DMS79 treated with DMSO at 0.1 percent for 48 hours (cell line): ENCODE results near the gene FASN.

Experiments
- DNase-seq: peaks from one replicate; lab custom pipeline; 2025; lab: John Stamatoyannopoulos, UW

Gene FASN

DNA sequence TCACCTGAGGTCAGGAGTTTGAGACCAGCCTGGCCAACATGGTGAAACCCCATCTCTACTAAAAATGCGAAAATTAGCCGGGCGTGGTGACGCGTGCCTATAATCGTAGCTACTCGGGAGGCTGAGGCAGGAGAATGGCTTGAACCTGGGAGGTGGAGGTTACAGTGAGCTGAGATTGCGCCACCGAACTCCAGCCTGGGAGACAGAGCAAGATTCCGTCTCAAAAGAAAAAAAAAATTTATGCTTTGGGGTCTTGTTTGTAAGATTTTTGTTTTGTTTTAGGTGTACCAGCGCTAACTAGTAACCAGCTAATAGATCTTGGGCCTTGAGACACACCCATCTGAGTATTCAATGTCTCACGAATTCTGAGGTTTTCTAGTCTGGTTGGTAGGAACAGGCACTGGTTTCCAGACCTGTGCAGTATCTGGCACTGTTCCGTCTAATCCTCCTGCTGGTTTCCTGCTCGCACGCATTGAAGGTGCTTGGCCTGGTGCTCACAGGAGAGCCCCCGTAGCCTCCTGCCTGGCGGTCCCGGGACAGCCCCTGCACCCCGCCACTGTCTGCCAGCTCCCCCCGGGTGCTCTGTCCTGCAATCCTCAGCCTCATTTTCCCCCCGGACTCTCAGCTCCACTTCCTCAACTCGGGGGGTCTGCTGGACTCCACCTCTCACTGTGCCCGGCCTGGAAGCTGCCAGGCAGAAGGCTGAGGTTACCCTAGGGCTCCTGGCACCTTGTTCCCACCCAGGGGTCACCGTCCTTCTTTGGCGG, 21.8 kb downstream of the FASN start:
- DNase-seq = no peak

DNA sequence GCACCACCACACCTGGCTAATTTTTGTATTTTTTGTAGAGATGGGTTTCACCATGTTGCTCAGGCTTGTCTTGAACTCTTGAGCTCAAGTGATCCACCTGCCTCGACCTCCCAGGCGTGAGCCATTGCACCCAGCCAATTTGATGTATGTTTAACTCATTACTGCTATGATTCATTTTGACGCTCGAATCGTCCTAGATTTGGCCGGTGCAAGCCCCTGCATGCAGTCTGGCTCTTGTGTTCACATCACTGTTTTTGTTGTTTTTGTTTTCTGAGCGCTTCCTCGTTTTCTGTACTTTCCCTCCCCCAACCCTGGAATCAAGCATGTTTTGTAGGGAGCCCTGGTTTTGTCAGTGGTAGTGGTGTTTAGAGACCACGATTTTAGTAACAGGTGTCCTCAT, 24.6 kb downstream of the FASN start:
- no peak for DNase-seq

DNA sequence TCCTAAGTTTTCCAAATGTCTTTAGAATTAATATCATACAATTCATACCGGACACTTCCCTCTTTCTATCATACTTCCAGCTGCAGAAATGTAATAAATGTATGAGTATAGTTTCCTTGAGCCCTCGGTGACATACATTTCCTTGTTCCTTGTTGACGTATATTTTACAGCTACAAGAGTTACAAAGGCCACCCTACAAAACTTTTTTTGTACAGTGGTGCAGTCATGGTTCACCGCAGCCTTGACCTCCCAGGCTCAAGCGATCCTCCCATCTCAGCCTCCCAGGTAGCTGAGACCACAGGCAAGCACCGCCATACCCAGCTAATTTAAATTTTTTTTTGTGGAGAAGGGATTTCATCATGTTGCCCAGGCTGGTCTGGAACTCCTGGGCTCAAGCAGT, 25.2 kb downstream of the FASN start:
- DNase-seq = no peak

DNA sequence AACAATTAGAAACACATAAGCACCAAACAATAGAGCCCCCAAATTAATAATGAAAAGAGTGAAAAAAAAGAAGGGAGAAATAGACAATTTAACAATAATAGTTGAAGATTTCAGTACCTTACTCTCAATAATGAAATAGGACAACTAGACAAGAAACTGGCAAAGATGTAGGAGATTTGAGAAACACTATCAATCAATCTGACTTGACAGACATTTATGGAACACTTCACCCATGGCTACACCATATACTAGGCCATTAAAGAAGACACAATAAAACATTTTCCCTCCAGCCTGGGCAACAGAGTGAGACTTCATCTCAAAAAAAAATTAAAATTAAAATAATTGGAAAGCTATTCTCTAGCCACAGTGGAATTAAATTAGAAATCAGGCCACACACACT, 27.4 kb downstream of the FASN start:
- no peak for DNase-seq

DNA sequence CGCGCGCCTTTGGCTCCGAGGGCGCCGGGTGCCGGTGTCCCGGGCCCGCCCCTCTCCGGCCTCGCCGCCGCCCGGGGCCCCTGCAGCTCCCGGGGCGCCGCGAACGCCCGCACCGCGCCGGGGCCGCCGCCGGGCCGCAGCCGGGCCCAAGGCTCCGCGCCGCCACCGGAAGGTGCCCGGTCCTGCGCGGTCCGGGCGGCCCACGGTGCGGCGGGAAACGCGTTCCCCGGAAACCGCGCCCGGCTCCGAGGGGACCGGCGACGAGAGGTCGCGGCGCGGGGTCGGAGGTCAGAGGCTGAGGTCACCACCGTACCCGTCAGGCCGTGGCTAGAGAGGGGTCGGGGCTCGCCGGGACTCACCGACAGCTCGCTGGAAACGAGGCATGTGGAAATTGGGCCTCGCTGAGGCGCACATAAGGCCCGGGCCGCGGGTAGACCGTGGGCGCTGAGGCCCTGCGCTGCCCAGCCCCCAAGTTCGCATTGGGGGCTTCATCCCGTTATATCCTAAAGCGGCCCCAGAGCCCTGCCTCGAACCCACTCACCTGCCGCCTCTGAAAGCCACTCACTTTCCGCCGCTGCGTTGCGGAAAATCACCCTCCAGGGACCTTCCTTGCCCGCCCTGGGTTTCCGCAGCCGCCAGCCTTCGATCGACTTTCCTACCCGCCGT, 32.3 kb downstream of the FASN start, which contains the start of gene DUS1L:
Gene DUS1L, minus strand, starts transcription at position 167 of the 666 bp plus-strand sequence. CDS start 745 bp downstream, outside the sequence.
- DNase-seq = no peak

DNA sequence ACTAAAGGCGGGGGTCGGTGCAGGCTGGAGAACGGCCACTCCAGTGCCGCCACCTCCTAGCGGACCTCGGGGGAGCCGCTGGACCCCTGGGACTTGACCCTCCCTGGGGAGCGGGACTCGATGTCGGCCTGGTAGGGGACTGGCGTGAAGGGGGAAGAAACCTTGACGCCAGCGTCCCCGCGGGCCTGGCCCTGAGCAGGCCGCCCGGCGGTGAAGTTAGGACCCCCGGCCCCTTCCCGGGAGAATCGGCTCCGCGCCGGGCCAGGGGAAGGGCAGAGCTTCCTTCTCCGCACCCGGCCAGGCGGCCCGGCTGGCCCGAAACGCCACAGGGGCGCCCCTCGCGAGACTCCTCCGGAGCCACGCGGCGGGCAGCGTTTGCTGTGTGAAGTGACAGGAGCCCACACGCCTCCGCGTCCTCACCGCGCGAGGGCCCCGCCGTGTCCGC, 32.8 kb downstream of the FASN start:
- DNase-seq = no peak

DNA sequence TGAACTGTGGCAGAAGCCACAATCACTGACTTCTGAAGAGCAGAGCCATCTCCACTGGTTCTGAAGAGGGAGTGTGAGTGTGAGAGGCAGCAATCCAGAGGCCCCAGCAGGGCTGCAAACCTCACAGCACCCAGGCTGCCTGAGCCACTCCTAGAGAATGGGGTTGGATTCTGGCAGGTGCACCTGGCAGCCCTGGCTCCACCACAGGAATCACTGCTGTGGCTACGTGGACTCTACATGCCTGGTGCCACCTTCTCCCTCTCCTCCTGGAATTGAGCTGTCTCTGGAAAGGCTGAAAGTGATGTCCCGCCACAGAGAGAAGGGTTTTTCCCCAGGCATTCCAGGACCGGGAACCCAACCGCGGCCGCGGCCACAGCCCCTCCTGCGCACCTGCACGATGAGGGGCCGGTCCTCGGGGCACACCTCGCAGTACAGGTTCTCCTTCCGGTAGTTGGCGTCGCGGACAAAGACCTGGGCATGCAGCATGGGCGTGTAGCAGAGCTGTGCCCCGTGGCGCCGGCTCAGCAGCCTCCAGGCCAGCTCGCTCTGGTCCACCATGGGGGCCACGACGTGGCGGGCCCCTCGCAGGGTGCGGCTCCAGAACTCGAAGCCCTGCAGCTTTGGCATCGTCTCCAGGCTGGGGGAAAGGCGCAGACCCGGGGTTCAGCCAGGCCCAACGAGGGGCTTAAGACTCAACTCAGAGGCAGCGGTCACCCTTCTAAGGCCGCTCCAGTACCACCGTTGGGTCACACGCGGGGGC, 33.4 kb downstream of the FASN start:
- no peak for DNase-seq

DNA sequence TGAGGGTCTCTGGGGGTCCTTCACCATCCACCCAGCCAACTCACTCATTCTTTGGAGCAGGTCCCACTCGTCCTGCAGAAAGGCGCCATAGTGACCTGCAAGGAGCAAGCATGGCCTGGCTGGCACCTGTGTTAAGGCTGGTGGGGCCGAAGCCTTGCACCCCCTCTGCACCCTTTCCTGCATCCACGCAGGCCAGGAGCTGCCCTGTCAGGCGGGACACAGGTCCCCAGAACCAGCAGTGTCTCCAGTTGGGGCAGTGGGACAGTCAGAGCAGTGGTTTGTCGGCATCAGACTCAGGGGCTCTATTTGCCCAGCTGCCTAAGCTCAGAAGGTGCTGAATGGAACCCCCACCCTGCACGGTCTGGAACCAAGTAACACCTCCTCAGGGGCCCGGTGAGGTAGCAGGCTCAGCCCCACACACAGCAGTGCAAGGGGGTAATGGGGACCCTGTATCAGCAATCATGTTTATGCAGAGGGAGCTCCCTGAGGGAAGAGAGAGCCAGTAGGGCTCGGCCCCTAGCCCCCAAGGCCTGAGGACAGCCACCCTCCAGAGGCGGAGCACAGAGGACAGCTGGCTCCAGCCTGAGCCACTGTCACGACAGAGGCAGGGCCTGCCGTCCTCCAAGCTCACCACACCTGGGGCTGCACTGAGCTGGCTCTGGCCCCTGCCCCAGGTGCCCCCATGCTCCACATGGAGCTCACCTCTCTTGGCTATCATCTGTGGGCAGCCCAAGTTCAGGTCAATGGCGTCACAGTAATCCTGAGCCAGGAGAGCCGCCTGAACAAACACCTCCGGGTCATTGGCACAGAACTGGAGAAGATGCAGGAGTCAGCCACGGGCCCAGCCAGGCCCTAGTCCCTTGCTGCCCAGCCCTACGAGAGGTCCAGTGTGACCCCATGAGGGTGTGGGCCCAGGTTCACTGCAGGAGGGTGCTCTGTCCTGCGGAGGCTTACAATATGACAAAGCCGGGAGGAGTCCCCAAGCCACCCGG, 34.3 kb downstream of the FASN start:
- no peak for DNase-seq

DNA sequence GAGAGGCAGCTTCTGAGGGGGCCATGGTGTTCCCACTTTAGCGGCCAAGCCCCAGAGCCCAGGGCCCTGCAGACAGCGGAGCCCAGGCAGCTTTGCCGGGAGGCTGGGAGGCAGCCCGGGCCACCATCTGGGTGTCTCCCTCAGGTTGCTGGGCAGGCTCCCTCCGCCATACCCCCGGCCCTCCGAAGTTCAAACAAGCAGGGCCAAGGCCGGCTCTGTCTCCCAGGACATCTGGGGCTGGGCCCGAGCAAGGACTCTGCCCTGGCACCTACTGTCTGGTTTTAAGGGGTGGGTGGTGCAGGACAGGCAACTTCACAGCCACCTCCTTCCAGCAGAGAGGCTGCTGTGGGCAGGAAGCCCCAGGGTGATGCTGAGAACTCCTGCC, 35.1 kb downstream of the FASN start:
- no peak for DNase-seq

DNA sequence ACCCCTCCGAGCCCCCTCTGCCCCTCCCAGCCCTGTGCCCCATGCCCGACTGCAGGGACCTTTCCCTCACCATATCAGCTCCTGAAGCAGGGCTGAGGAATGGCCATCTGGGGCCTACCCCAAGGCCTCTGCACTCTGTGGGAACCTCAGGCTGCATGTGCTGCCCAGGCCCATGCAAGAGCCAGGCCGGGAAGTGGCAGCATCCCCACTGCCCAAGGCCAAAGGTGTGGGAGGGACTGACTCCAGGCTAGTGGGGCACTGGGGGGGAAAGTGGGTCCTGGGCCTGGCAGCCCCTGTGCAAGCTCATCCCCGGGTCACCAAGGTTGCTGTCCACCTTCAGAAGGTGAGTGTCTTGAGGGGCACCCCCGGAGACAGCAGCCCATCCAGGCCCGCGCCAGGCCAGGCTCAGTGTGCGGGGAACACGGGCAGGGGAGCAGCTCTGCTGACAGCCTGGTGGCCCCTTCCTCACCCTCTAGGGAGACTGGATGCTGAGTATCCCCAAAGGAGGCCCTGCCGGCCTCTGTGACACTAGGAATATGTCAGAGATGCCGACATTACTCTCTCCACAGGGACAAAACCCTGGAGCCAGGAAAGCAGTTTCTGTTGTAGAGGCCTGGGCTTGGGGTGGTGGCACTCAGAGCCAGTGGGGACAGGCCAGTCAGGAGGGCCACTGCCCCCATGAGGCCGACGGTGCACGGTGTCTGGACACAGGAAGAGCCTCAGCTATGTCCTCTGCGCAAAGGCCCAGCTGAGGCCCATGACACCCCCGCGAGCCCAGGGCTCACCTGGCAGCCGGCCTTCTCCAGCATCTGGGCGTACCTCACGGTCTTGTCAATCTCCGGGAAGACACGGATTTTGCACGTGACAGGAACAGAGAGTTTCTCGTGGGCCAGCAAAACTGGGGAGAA, 35.7 kb downstream of the FASN start:
- DNase-seq = no peak

DNA sequence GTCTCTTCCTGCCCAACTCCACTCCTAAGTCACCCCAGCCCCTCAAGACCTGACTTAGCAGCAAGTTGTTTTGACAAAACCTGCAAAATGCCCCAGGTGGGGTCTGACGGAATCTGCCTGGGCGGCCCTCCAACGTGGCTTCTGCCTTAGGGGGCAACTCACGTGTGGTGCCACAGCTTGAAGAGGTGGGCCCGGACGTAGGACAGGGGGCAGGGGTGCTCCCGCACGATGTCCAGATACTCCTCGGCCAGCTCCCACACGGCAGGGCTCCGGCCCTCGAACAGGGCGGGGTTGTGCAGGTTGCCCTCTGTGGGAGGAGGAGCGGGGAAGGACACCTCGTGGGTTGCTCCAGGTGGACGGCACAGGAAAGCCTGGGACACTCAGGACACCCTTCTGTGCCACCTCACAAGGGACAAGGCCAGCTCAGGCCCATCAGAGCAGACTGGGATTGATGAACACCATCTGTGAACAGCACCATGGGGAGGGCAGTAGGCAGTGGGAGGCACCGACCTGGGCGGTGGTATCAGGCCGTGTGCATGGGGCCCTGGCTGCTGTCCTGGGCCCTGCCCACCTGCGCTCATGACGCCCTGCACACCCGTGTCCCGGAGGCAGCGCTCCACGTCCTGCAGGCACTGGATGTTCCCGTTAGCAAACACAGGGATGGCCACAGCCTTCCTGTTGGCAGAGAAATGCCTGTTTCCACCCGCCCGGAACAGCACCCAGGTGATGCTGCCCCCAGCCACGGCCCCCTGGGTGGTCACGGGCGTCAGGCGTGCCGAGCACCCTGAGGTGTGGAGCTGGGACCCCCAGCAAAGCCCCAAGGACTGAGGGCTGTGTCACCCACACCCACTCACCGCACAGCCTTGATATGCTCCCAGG, 36.8 kb downstream of the FASN start:
- no peak for DNase-seq

DNA sequence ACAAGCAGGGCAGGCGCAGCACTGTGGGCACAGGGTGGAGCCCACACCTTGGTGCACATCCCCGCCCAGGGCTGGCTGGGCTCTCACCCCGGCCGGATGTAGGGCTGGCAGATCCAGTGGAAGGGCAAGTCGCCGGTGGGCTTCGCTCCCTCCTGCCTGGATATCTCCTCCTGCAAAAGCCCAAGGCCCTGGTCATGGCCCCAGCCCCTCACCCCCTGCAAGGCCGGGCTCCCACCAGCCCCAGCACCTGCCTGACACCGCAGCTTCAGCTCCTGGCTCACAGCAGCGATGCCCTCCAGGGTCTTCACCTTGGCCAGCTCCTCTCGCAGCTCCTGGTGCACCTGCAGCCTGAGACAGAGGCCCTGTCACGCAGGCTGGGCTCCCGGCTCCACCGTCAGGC, 37.4 kb downstream of the FASN start:
- no peak for DNase-seq

DNA sequence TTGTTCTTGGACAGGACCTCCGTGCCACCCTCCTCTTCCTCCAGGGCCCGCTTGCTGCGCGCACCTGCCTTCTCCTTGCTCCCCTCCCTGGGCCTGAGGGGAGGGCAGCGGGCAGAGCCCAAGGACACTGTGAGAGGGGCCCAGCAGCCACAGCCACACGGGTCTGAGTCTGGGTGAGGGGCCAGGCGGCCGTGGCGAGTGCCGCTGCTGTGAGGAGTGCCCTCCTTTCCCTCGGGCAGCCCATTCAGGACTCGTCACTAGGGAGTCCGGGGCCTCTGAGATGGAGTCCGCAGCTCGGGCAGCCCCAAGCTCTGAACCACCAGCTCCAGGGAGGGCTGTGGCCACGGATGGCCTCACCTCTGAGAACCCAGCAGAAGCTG, 38.0 kb downstream of the FASN start:
- DNase-seq = no peak

DNA sequence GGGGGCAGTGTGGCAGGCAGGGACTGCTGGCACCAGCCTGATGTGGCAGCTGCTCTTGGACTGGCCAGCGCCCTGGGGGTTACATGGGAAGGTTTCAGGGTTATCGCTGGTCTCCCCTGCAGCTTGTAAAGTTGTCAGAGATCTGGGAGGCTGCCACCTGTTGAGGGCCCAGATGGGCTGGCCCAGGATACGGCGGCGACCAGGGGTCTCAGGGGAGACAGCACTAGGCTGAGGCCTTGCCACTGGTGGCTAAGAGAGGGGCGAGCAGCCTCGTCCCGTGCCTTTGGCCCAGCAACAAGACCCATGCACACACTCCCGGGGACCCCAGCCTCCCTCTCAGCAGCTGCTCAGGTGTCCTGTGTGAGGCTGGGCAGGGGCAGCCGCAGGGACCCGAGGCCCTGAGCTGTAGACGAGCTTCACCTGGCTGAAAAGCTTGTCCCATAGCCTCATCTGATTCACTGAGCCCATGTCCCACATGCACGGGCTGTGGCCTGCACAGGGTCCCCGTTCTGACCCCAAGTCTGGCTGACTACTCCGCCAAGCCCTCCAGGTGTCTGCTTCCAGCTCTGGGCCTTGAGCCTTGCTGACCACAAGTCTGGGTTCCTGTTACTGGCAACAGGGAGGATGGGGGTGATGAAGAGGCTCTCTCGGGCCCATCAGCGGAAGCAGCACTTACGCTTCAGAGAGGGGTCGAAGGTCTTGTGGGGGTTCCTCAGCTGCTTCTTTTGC, 38.6 kb downstream of the FASN start:
- no peak for DNase-seq

DNA sequence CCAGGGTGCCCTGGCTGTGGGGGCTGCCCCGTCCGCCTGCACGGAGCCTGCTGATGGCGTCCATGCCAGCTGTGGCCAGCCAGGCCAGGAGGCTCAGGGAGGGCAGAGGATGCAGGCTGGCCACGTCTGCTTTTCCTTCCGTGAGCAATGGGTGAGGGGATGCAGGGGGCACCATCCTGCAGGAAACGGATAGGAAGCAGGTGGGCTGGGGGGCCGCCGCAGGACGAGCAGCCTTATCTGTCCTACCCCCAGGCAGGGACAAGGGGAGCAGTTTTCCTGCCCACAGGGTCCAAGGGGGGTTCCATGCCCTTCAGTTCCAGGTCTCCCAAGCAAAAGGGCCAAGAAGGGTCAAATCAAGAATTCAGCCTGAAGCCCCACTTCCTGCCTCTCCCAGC, 39.2 kb downstream of the FASN start:
- DNase-seq = no peak

DNA sequence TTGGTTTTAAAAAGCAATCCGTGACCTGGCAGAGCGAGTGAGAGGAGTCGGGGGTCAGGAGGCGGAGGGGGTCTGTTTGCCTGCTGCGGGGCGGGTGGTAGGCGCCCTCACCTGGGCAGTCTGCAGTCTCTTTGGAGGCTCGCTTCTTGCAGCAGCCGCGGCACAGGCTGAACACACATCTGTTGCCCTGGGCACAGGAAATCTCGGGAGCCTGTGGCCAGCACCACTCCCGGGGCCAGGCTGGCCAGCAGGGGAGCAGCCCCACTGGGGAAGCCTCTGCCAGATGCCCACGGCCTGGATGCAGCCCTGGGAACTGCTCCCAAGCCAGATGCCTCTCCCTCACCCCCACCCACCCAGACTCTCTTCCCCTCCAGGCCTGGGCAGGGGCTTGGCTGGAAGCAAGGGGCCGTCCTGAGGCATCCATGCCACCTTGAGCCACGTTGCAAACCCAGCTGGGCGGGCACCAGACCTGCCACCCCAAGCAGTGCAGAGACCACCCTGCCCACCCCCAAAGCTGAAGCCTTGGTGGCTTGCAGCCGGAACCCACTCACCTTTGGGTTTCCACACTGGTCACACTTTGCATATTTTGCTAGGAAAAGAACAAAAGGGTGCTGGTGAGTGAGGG, 39.7 kb downstream of the FASN start:
- no peak for DNase-seq

DNA sequence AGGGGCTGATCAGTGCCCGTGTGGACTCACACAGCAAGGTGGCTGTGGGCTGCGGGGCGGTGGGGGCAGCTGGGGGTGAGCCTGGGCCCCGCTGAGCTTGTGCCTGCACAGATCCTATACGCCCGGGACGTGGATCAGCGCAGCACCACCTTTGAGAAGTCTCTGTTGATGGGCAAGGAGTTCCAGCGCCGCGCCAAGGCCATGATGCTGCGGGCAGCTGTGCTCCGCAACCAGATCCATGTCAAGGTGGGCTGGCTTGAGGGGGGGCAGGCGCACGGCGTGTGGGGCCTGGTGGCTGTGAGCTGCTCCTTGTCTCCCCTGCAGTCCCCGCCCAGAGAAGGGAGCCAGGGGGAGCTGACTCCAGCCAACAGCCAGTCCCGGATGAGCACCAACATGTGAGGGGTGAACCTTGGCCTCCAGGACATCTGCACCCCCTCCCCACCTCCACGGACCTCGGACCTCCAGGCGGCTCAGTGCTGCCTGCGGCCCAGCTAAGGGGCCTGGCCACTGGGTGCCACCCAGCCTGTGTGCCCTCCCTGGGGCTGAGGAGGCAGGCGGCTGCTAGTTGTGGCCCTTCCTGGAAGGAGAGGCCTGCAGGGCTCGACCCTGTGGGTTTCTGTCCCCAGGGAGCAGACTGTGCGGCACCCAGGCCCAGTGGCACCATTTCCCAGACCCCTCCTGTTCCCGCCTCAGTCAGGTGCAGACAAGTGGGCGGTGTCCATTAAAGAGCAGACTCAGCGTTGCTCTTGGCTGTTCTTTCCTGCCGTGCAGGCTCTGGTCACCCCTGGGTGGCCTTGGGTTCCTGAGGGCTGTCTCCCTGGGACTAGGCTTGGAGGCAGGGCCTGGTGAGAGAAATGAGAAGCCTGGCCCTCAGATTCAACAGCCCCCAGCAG, 41.1 kb downstream of the FASN start:
- no peak for DNase-seq
